ENCODE measurements around the gene DMKN. TPM values are rescaled to one million over a fixed set of nuclear protein-coding genes. Genes with fewer than 3 reads are reported as not detected.
A peak's percentile ranks its signal among the peaks of the same experiment; 100 is the strongest.

DMKN gene
- total and polyA plus RNA-seq, 9 of the 15 experiments (the other 6 are each of a cell fraction or from before 2014, with no cell fraction given) = 0.36 to 0.53 TPM; not detected in 7

DNA sequence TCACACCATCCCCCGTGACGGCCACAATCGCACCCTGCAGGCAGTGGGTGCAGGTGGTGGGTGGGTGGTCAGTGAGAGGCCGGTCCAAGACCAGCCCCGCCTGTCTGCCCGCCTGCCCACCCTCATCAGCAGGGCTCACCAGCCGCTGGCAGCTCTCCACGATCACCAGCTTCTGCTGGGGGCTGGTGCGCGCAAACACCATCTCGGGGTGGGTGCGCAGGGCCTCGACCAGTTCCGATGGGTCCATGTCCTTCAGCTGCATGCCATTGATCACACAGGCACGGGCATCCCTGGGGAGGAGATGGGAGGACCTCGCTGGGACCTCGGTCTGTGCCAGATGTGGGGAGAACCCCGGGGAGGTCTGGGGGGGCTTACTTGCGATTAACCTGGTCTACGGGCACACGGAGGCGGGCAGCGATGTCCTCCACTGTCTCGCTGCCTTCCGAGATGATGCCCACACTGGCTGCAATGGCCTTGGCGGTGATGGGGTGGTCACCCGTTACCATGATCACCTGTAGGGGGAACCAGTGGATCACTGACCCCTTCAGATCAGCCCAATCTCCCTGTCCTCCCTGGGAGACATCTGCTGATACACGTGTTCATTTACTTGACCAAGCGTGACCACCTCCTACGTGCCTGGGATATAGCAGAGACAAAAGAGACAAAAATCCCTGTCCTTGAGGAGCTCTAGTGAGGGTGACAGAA is 42.0 kb upstream of the DMKN start:
- Histone ChIP-seq H3K27ac (ENCODE audit: extremely low read depth, low read depth, low read length) (no peak overlapping the region), H3K4me3 (no peak overlapping the region), H3K9me3 (replicated peaks; ENCODE audit: control insufficient read depth, insufficient read depth, low read depth, low read length) (no peaks in the 10 kb centered on the region; the same call in 1 of the 2 replicates), H3K4me2 (ENCODE audit: insufficient read depth, low read length) (no peak overlapping the region), H3K4me1 (replicated peaks in 1 of 2; ENCODE audit: control insufficient read depth in 2 of 2, insufficient read depth in 2 of 2, low read length in 2 of 2) (peaks cover 4 to 49% of the 10 kb centered on the region in 2 experiments; a peak in 3 of 5 replicates), H3K9me1 (ENCODE audit: control insufficient read depth, insufficient read depth, low read length) (no peaks in the 10 kb centered on the region), H3K79me2 (ENCODE audit: control insufficient read depth, insufficient read depth, low read length) (no peaks in the 10 kb centered on the region), H4K20me1 (replicated peaks; ENCODE audit: control insufficient read depth, insufficient read depth, low read length) (peaks cover 7% of the 10 kb centered on the region; the same call in 1 of the 2 replicates), H3K27me3 (ENCODE audit: control insufficient read depth in 2 of 2, insufficient read depth in 2 of 2, low read length in 2 of 2) (peaks cover 12 to 31% of the 10 kb centered on the region in 2 experiments; a peak in 4 of 5 replicates), H3K36me3 (ENCODE audit: control insufficient read depth, insufficient read depth, low read length) (peaks cover 2% of the 10 kb centered on the region; the same call in 1 of the 3 replicates), H2AFZ (ENCODE audit: low read depth, low read length) (peak overlapping the region; percentile 14; the same call in 1 of the 2 replicates), H3K9ac (ENCODE audit: insufficient read depth in 1 of 2, low read depth in 2 of 2, low read length in 2 of 2) (no peak overlapping the region)
- ATAC-seq = peak; percentile 35
- in situ Hi-C loops (cut with MboI) (no loop called here), intact Hi-C loops (cut with micrococcal nuclease) (loop anchor here (1.0 to 5.0 kb wide), 5 partner anchors 37 to 377 kb away; partner anchors contain the start of gene ETV2)
- WGBS (ENCODE audit: insufficient coverage, low coverage, missing lambda C conversion rate) = 27% methylated on average over 29 of the region's 30 CpGs
- peak; percentile 63 to 72 (median 67) for DNase-seq (ENCODE audit: extremely low read depth in 1 of 4, low spot score in 3 of 4)
- peak; percentile 88 for FAIRE-seq
- no TSS peak for BruUV-seq (replicated peaks)
- ChIA-PET POLR2A (interaction anchor here (0.7 kb wide), 1 partner anchor 115 kb away, joined by 3 read pairs; no protein-coding TSS in a partner anchor), CTCF (ENCODE audit: low intra/inter-chr PET ratio) (interaction anchor here (1.1 kb wide), 1 partner anchor 161 kb away, joined by 4 read pairs; no protein-coding TSS in a partner anchor)
- TF ChIP-seq, protein P1, sequence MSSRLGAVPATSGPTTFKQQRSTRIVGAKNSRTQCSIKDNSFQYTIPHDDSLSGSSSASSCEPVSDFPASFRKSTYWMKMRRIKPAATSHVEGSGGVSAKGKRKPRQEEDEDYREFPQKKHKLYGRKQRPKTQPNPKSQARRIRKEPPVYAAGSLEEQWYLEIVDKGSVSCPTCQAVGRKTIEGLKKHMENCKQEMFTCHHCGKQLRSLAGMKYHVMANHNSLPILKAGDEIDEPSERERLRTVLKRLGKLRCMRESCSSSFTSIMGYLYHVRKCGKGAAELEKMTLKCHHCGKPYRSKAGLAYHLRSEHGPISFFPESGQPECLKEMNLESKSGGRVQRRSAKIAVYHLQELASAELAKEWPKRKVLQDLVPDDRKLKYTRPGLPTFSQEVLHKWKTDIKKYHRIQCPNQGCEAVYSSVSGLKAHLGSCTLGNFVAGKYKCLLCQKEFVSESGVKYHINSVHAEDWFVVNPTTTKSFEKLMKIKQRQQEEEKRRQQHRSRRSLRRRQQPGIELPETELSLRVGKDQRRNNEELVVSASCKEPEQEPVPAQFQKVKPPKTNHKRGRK (tag; IDR thresholded peaks at IDR 0.05) = no peak
- TF ChIP-seq, protein P2, sequence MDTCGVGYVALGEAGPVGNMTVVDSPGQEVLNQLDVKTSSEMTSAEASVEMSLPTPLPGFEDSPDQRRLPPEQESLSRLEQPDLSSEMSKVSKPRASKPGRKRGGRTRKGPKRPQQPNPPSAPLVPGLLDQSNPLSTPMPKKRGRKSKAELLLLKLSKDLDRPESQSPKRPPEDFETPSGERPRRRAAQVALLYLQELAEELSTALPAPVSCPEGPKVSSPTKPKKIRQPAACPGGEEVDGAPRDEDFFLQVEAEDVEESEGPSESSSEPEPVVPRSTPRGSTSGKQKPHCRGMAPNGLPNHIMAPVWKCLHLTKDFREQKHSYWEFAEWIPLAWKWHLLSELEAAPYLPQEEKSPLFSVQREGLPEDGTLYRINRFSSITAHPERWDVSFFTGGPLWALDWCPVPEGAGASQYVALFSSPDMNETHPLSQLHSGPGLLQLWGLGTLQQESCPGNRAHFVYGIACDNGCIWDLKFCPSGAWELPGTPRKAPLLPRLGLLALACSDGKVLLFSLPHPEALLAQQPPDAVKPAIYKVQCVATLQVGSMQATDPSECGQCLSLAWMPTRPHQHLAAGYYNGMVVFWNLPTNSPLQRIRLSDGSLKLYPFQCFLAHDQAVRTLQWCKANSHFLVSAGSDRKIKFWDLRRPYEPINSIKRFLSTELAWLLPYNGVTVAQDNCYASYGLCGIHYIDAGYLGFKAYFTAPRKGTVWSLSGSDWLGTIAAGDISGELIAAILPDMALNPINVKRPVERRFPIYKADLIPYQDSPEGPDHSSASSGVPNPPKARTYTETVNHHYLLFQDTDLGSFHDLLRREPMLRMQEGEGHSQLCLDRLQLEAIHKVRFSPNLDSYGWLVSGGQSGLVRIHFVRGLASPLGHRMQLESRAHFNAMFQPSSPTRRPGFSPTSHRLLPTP (IDR thresholded peaks at IDR 0.05; ENCODE audit: borderline replicate concordance, extremely low read depth, insufficient read length) = no peak
- TF ChIP-seq, protein P3, sequence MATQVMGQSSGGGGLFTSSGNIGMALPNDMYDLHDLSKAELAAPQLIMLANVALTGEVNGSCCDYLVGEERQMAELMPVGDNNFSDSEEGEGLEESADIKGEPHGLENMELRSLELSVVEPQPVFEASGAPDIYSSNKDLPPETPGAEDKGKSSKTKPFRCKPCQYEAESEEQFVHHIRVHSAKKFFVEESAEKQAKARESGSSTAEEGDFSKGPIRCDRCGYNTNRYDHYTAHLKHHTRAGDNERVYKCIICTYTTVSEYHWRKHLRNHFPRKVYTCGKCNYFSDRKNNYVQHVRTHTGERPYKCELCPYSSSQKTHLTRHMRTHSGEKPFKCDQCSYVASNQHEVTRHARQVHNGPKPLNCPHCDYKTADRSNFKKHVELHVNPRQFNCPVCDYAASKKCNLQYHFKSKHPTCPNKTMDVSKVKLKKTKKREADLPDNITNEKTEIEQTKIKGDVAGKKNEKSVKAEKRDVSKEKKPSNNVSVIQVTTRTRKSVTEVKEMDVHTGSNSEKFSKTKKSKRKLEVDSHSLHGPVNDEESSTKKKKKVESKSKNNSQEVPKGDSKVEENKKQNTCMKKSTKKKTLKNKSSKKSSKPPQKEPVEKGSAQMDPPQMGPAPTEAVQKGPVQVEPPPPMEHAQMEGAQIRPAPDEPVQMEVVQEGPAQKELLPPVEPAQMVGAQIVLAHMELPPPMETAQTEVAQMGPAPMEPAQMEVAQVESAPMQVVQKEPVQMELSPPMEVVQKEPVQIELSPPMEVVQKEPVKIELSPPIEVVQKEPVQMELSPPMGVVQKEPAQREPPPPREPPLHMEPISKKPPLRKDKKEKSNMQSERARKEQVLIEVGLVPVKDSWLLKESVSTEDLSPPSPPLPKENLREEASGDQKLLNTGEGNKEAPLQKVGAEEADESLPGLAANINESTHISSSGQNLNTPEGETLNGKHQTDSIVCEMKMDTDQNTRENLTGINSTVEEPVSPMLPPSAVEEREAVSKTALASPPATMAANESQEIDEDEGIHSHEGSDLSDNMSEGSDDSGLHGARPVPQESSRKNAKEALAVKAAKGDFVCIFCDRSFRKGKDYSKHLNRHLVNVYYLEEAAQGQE (IDR thresholded peaks at IDR 0.05; ENCODE audit: borderline replicate concordance) = peak; percentile 41; the same call in 1 of the 2 replicates
- TF ChIP-seq, protein P3 (CRISPR knock-in tag; IDR thresholded peaks at IDR 0.05; ENCODE audit: low read depth) = no peak
- TF ChIP-seq, protein P4, sequence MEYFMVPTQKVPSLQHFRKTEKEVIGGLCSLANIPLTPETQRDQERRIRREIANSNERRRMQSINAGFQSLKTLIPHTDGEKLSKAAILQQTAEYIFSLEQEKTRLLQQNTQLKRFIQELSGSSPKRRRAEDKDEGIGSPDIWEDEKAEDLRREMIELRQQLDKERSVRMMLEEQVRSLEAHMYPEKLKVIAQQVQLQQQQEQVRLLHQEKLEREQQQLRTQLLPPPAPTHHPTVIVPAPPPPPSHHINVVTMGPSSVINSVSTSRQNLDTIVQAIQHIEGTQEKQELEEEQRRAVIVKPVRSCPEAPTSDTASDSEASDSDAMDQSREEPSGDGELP (CRISPR knock-in tag; IDR thresholded peaks at IDR 0.05; ENCODE audit: borderline replicate concordance) = 0 out of 2 replicates have a peak, but pooled peaks have one; percentile 8
- no peak for TF ChIP-seq KDM1A (IDR thresholded peaks at IDR 0.05)
